Activated naive CD8-positive, alpha-beta T cell treated with anti-CD3 and anti-CD28 coated beads, Interleukin-2, amount 10 ng/mL, durations not matched to agents 7 days and 5 days (primary cell): ENCODE data around the gene CRTAC1. TPM values are rescaled to one million over a fixed set of nuclear protein-coding genes. Genes with fewer than 3 reads are reported as not detected.
A peak's percentile ranks its signal among the peaks of the same experiment; 100 is the strongest.

Experiments
- ATAC-seq: fragments of 150-1000 bp; cut with Tn5 transposase; one replicate; pipeline ENCODE4 v1.10.0; 2021; ENCODE audit warnings: low read depth, moderate library complexity
- POLR2A ChIA-PET: fragments of 350-600 bp; sonication (Branson Sonifier 250); formaldehyde crosslinking; loops from one replicate; lab custom pipeline; 2021; ENCODE audit warnings: antibody characterized with exemption; lab: Charles Lee
- DNase-seq: peaks from one replicate; pipeline ENCODE4 v3.0.0; 2021
- H3K27ac Mint-ChIP-seq: one replicate; pipeline ENCODE4 v1.8.0; 2022; ENCODE audit warnings: mild to moderate bottlenecking, mixed read lengths
- H3K27me3 Mint-ChIP-seq: one replicate; pipeline ENCODE4 v1.8.0; 2022; ENCODE audit warnings: mild to moderate bottlenecking, moderate library complexity, mixed read lengths
- H3K36me3 Mint-ChIP-seq: one replicate; pipeline ENCODE4 v1.8.0; 2021; ENCODE audit warnings: mild to moderate bottlenecking, mixed read lengths
- H3K4me1 Mint-ChIP-seq: one replicate; pipeline ENCODE4 v1.8.0; 2021; ENCODE audit warnings: mixed read lengths
- H3K4me3 Mint-ChIP-seq: one replicate; pipeline ENCODE4 v1.8.0; 2022; ENCODE audit warnings: mild to moderate bottlenecking, moderate library complexity, mixed read lengths
- H3K9me3 Mint-ChIP-seq: one replicate; pipeline ENCODE4 v1.8.0; 2021; ENCODE audit warnings: mixed read lengths
- total RNA-seq, 2 experiments: library from RNA; stranded (reverse); gene quantifications; one replicate each; pipeline ENCODE4 v1.2.3, GENCODE V29; 2021

CRTAC1 gene
- total RNA-seq, 2 experiments from 2014 or later: not detected

- Mint-ChIP-seq H3K27ac (no peak overlapping the region), H3K9me3 (no peaks in the 10 kb centered on the region), H3K4me1 (no peaks in the 10 kb centered on the region), H3K4me3 (no peak overlapping the region), H3K27me3 (peaks cover 19% of the 10 kb centered on the region), H3K36me3 (no peaks in the 10 kb centered on the region)
- POLR2A ChIA-PET: no interaction called here
- DNase-seq (no peak), ATAC-seq (no peak)
Observed at GRCh38 chr10:98020254-98020653, 10.2 kb downstream of the CRTAC1 start.

GRCh38 chr10:98019784-98020183 lies 10.6 kb downstream of the CRTAC1 start:
- ATAC-seq (no peak), DNase-seq (no peak)
- Mint-ChIP-seq H3K4me1 (no peaks in the 10 kb centered on the region), H3K9me3 (no peaks in the 10 kb centered on the region), H3K27ac (no peak overlapping the region), H3K27me3 (peaks cover 15% of the 10 kb centered on the region), H3K4me3 (no peak overlapping the region), H3K36me3 (no peaks in the 10 kb centered on the region)
- POLR2A ChIA-PET: no interaction called here

- peaks cover 6% of the 10 kb centered on the region for H3K27me3 Mint-ChIP-seq
- DNase-seq: no peak
- no peaks in the 10 kb centered on the region for H3K9me3 Mint-ChIP-seq
- no peaks in the 10 kb centered on the region for H3K4me1 Mint-ChIP-seq
- ATAC-seq: no peak
- H3K36me3 Mint-ChIP-seq: no peaks in the 10 kb centered on the region
- POLR2A ChIA-PET: no interaction called here
- H3K4me3 Mint-ChIP-seq: no peak overlapping the region
- H3K27ac Mint-ChIP-seq: no peak overlapping the region
Observed at GRCh38 chr10:98016772-98017475, 13.5 kb downstream of the CRTAC1 start.

GRCh38 chr10:98013776-98014175 lies 16.6 kb downstream of the CRTAC1 start:
- Mint-ChIP-seq H3K27ac (no peak overlapping the region), H3K36me3 (no peaks in the 10 kb centered on the region), H3K4me1 (no peaks in the 10 kb centered on the region), H3K27me3 (peaks cover 7% of the 10 kb centered on the region), H3K9me3 (no peaks in the 10 kb centered on the region), H3K4me3 (no peak overlapping the region)
- ATAC-seq (no peak), DNase-seq (no peak)
- POLR2A ChIA-PET: no interaction called here

GRCh38 chr10:98013122-98013521 lies 17.3 kb downstream of the CRTAC1 start:
- no peak overlapping the region for H3K4me3 Mint-ChIP-seq
- ATAC-seq (no peak), DNase-seq (no peak)
- H3K27me3 Mint-ChIP-seq: peaks cover 12% of the 10 kb centered on the region
- H3K36me3 Mint-ChIP-seq: no peaks in the 10 kb centered on the region
- no peak overlapping the region for H3K27ac Mint-ChIP-seq
- no peaks in the 10 kb centered on the region for H3K9me3 Mint-ChIP-seq
- H3K4me1 Mint-ChIP-seq: no peaks in the 10 kb centered on the region
- POLR2A ChIA-PET: no interaction called here

GRCh38 chr10:98012644-98013043 lies 17.8 kb downstream of the CRTAC1 start:
- Mint-ChIP-seq H3K27ac (no peak overlapping the region), H3K9me3 (no peaks in the 10 kb centered on the region), H3K36me3 (no peaks in the 10 kb centered on the region), H3K4me3 (no peak overlapping the region), H3K27me3 (peaks cover 14% of the 10 kb centered on the region), H3K4me1 (no peaks in the 10 kb centered on the region)
- POLR2A ChIA-PET: no interaction called here
- no peak for ATAC-seq
- no peak for DNase-seq

GRCh38 chr10:98010939-98011685 lies 19.3 kb downstream of the CRTAC1 start:
- H3K4me1 Mint-ChIP-seq: peaks cover 4% of the 10 kb centered on the region
- no peaks in the 10 kb centered on the region for H3K9me3 Mint-ChIP-seq
- ATAC-seq (no peak), DNase-seq (no peak)
- peaks cover 24% of the 10 kb centered on the region for H3K27me3 Mint-ChIP-seq
- no peaks in the 10 kb centered on the region for H3K36me3 Mint-ChIP-seq
- H3K4me3 Mint-ChIP-seq: no peak overlapping the region
- no peak overlapping the region for H3K27ac Mint-ChIP-seq
- POLR2A ChIA-PET: no interaction called here

GRCh38 chr10:98006266-98006665 lies 24.2 kb downstream of the CRTAC1 start:
- H3K4me1 Mint-ChIP-seq: peaks cover 5% of the 10 kb centered on the region
- DNase-seq (no peak), ATAC-seq (peak; percentile 45)
- no peak overlapping the region for H3K27ac Mint-ChIP-seq
- H3K9me3 Mint-ChIP-seq: no peaks in the 10 kb centered on the region
- POLR2A ChIA-PET: no interaction called here
- H3K4me3 Mint-ChIP-seq: no peak overlapping the region
- H3K36me3 Mint-ChIP-seq: no peaks in the 10 kb centered on the region
- peaks cover 22% of the 10 kb centered on the region for H3K27me3 Mint-ChIP-seq

GRCh38 chr10:98001736-98002135 lies 28.7 kb downstream of the CRTAC1 start:
- H3K27ac Mint-ChIP-seq: no peak overlapping the region
- H3K4me1 Mint-ChIP-seq: peaks cover 5% of the 10 kb centered on the region
- peaks cover 7% of the 10 kb centered on the region for H3K27me3 Mint-ChIP-seq
- no peak overlapping the region for H3K4me3 Mint-ChIP-seq
- DNase-seq (no peak), ATAC-seq (no peak)
- H3K36me3 Mint-ChIP-seq: no peaks in the 10 kb centered on the region
- POLR2A ChIA-PET: no interaction called here
- H3K9me3 Mint-ChIP-seq: peaks cover 7% of the 10 kb centered on the region

- Mint-ChIP-seq H3K4me3 (no peak overlapping the region), H3K27me3 (peaks cover 2% of the 10 kb centered on the region), H3K9me3 (peaks cover 7% of the 10 kb centered on the region), H3K4me1 (no peaks in the 10 kb centered on the region), H3K36me3 (no peaks in the 10 kb centered on the region), H3K27ac (no peak overlapping the region)
- DNase-seq (no peak), ATAC-seq (no peak)
- POLR2A ChIA-PET: no interaction called here
Observed at GRCh38 chr10:98000346-98000745, 30.1 kb downstream of the CRTAC1 start.

- Mint-ChIP-seq H3K27me3 (peaks cover 2% of the 10 kb centered on the region), H3K4me3 (no peak overlapping the region), H3K36me3 (no peaks in the 10 kb centered on the region), H3K9me3 (peaks cover 7% of the 10 kb centered on the region), H3K27ac (no peak overlapping the region), H3K4me1 (no peaks in the 10 kb centered on the region)
- DNase-seq (no peak), ATAC-seq (no peak)
- POLR2A ChIA-PET: no interaction called here
Observed at GRCh38 chr10:97999923-98000248, 30.5 kb downstream of the CRTAC1 start.

GRCh38 chr10:97999066-97999922 lies 31.1 kb downstream of the CRTAC1 start:
- no peak for ATAC-seq

GRCh38 chr10:97991871-97992270 lies 38.5 kb downstream of the CRTAC1 start:
- Mint-ChIP-seq H3K27me3 (peaks cover 8% of the 10 kb centered on the region), H3K27ac (no peak overlapping the region), H3K4me3 (no peak overlapping the region), H3K36me3 (no peaks in the 10 kb centered on the region), H3K9me3 (no peaks in the 10 kb centered on the region), H3K4me1 (no peaks in the 10 kb centered on the region)
- DNase-seq (no peak), ATAC-seq (no peak)
- POLR2A ChIA-PET: no interaction called here

More at GRCh38 chr10:97999066-97999922, 31.1 kb downstream of the CRTAC1 start:
- no peaks in the 10 kb centered on the region for H3K36me3 Mint-ChIP-seq
- H3K9me3 Mint-ChIP-seq: peaks cover 7% of the 10 kb centered on the region
- no peak overlapping the region for H3K27ac Mint-ChIP-seq
- DNase-seq: no peak
- peaks cover 3% of the 10 kb centered on the region for H3K27me3 Mint-ChIP-seq
- no peak overlapping the region for H3K4me3 Mint-ChIP-seq
- POLR2A ChIA-PET: no interaction called here
- H3K4me1 Mint-ChIP-seq: no peaks in the 10 kb centered on the region
